HK-2 (cell line): ENCODE measurements around the gene CDC42EP3.

Experiments
- DNase-seq: peaks from one replicate; pipeline ENCODE4 v3.0.0-alpha.2; 2018; ENCODE audit not compliant: unreplicated experiment

Gene CDC42EP3

DNA sequence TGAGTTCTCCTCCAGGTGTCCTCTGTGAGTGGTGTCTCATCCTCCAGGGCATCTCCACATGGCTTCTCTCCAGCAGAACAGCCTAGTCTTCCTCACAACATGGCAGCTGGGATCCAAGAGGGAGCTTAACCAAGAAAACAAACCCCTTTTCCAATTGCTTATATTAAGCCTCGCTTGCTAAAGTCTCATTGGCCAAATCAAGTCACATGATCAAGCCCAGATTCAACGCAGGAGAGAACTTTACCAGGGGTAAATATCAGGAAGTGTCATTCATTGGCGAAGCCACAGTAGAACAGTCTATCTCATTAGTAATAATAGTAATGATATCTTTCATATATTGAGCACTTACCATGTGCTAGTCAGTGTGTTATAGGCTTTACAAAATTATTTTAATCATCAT, 53.1 kb downstream of the CDC42EP3 start:
- DNase-seq: no peak

DNA sequence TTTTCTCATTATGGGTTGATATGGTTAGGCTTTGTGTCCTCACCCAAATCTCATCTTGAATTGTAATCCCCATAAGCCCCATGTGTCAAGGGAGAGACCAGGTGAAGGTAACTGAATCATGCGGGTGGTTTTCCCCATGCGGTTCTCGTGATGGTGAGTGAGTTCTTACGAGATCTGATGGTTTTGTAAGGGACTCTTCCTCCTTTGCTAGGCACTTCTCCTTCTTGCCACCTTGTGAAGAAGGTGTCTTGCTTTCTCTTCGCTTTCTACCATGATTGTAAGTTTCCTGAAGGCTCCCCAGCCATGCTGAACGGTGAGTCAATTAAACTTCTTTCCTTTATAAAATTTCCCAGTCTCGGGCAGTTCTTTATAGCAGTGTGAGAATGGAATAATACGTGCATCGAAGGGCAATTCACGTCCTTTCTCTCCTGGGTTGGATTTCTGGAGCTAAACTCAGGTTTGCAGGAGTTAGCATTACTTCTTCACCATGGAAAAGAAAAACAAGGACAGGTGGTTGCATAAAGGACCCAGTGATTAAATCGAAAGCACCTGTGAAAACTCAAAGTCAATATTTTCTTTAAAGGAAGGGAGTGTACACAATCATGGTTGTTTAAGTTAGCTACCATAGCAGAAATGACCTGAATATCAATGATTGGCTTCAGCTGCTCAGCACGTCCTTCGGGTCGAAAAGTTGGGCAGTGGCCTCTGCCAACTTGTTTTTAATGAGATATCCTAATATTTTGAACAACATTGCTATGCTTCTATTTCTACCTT, 54.1 kb downstream of the CDC42EP3 start:
- DNase-seq: no peak

DNA sequence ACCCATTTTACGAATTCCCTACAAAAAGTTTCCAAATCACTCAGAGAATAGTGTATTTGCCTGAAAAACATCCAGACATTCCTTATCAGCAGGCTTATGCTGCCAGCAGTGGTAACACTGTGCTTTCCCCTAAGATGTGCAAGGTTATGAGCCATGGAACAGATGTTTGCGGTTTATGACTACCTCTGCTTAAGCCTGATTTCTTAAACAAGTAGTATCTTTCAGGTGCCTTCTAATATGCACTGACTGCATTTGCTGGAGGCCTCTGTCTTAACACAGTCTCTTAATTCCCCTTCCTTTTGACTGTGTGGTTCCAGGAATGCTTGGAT, 54.8 kb downstream of the CDC42EP3 start:
- DNase-seq: no peak

DNA sequence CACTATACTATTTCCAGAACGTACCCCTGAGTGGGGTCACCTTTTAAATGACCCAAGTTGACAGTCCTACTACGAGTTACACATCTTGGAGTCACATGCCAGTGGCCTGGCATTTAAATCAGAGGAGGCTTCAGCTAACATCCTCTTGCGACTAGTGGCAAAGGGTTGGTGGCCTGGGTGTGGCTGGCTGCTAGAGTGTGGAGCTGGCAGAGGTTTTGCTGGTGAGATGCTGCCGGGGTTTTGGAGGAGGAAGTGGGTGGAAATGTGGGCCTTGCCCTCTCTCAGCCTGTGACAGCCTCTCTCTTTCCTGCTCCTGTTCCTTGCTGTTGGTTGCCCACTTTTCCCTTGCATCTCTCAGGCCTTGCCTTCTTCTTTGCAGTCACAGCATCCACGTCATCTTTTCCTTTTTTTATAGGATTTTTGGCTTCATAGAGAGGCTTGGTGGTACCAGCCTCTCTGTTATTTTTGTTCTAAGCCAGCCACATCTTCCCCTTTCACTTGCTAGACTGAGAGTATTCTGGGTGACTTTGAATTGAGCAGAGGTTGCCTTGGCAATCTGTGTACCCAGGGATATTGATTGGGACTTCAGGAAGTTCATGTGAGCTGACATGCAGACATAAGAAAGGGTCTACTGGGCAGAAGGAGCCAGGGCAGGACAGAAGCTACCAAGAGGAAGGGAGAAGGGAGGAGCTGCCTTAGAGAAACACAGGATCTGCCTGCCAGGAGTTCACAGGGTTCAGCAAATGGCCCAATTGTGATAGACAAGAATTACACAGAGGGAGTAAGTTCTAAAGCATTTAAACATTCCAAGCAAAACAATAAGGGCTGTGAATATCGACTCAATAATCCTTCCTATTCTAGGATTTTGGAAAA, 55.4 kb downstream of the CDC42EP3 start:
- no peak for DNase-seq

DNA sequence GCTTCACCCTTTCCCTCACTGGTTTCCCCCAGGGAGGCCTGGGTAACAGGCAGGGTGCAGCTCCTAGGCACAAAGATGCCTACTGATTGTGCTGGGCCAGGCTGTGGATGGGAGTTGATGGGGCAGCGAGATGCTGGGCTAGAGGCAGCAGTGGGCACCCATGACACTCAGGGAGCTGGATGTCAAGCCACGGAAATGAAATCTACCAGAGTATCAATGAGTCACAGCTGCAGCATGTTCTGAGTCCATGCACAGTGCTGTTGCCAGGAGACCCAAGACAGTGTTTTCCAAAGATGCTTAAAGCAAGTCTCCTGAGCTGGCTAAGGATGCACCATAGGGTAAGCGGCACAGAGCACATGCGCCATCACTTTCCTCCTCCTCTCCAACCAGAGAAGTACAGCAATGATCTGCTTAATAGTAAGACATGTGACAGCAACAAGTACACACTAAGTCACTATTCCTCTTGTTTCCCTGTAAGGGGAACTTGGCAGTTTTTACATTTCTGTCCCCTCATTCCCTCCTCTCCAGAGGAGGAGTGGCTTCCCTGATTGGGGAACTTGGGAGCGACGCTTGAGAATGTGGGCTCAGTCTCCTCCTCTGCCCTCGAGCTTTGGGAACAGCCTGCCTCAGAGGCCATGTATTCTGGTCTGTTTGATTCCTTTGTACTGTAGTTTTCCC, 57.2 kb downstream of the CDC42EP3 start:
- DNase-seq: no peak

DNA sequence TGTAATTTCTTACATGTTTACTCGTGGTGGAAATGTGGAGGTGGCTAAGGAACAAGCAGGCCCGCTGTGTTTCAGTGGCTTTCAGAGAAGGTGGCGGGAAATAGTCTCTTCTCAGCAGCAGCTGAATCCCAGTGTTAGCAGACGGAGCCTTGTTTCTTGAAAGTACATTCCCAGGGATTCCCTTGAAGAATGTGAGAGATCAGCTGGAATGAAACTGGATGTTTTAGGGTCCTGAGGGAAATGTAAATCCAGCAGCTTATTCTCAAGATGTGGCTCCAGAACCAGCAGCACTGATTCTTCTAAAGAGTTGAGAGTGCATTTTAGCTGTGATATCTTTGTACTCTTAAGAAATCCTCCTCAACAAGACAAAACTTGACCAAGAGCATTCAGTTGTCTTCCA, 59.1 kb downstream of the CDC42EP3 start:
- no peak for DNase-seq

DNA sequence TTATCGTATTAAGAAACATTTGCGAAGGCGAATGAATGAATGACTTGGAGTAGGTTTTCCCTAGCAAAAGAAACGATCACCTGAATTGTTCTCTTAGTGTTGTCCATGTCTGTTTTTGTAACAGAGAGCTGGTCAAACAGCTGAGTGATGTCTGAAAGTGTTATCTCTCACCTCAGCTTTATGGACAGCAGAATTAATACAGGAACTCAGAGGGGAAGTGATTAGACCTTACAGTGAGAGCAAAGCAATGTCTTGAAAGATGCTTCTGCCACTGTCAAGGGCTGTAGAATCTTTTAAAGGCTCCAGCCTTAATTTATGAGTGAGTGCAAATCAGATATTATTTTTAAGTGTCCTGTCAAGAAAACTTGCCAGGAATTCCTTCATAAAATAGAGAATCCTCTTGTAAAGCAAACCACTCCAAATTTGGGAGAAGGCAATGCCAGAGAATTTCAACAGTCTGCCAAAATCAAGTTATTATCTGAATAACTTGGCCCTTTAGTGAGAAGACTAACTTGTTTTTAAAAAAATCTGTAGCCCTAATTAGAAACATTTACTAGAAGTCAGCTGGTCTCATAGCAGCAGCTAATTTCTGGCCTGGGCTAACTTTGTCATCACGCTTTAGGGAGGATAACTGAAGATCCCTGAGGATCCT, 60.7 kb downstream of the CDC42EP3 start:
- DNase-seq: no peak

DNA sequence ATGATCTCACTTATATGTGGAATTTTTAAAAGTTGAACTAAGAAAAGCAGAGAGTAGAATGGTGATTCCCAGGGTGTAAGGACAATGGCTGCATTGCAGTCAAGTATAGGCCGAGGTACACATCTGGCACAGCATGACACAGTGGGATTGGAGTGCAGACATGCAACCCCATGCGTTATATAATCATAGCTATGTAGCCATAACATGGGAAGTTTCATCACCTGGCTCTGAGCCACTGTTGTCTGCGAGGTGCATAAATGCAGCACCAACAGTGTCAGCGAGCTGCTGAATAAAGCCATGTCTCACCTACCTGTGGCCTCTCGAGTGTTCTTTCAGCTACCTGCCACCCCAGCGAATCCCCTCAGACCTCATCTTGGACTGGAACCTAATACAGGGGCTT, 61.7 kb downstream of the CDC42EP3 start:
- DNase-seq: no peak

DNA sequence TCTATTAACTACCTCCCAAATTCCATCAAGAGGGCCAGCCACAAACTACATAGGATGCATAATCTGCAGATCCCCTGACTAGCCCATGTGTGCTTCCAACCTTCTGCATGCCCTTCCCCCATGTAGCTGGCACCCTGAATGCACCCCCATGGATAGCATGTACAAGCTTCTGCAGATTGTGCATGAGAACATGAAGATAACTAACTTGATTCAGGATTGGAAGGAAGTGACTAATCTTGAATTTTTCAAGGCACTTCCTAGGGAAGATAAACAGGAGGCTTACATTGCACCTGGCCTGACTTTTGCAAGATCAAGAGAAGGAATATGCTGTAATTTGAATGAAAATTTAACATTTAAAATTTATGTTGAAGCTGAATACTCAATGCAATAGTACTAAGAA, 66.7 kb downstream of the CDC42EP3 start:
- DNase-seq: no peak

DNA sequence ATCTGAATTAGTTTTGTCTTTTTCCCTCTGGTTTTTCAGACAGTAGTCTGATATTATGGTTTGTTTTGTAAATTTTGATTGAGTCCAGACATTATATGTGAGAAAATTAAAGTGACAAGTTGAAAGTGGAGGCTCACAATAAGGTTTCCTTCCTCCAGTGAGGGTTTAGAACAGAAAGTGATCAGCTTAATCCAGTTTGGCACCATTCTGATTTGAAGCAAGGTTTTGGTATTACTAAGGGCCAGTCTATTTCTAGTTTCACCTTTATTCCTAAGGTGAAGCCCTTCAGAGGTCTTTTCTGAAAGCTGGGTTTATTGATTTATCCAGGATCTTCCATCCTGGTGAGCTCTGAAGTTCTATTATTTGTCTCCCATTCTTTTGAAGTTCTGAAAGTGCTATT, 68.7 kb downstream of the CDC42EP3 start:
- no peak for DNase-seq

DNA sequence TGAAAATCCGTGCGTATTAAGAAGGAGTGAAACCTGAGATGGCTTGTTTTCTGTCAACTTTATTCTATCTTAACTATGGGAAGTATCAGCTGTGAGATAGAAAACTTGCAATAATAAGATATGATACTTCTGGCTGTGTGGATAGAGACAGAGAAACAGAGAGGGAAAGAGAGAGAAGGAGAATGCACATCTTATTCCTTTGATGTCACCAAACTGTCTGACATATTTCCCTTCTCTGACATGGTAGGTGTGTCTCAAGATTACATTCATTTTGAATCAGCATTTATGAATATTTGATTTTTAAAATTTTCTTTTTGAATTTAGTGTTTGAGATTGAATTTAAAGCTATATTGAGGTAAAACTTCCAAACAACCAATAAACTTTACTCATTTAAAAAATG, 69.4 kb downstream of the CDC42EP3 start:
- no peak for DNase-seq

DNA sequence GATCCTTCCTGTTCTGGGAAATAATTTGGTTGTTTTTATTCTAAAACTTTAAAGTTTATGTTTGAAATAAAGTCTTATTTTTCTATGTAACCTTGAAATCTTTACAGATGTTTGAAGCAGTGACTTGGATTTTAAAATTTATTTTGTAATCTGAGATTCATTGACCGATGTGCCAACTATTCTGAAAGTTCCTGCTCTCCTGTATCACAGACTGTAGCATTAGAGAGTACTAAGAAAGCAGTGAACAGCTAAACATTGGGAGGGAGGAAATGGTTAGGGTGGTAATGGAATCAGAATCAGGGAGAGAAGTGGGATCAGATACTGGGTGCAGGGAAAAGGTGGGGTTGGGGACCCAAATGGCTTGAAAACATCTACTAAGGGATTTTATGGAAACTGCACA, 69.9 kb downstream of the CDC42EP3 start:
- DNase-seq: no peak

DNA sequence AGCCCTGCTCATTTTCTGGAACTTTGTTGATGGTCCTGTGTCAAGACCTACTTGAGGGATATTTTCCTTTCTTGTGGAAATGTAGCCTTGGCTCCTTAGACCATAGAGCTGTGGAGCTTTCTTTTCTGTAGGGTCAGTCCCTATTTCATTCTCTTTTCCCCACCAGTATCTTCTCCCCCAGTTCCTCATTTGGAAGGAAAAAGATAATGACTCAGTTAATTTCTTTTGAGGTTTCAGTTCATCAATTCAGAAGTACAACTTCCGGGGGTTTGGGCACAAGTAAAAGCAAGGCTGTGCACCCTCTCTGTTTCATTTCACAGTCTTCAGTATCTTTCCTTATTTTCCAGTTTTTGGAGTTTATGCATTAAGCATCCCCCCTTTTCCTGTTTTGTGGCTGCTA, 70.7 kb downstream of the CDC42EP3 start:
- DNase-seq: no peak

DNA sequence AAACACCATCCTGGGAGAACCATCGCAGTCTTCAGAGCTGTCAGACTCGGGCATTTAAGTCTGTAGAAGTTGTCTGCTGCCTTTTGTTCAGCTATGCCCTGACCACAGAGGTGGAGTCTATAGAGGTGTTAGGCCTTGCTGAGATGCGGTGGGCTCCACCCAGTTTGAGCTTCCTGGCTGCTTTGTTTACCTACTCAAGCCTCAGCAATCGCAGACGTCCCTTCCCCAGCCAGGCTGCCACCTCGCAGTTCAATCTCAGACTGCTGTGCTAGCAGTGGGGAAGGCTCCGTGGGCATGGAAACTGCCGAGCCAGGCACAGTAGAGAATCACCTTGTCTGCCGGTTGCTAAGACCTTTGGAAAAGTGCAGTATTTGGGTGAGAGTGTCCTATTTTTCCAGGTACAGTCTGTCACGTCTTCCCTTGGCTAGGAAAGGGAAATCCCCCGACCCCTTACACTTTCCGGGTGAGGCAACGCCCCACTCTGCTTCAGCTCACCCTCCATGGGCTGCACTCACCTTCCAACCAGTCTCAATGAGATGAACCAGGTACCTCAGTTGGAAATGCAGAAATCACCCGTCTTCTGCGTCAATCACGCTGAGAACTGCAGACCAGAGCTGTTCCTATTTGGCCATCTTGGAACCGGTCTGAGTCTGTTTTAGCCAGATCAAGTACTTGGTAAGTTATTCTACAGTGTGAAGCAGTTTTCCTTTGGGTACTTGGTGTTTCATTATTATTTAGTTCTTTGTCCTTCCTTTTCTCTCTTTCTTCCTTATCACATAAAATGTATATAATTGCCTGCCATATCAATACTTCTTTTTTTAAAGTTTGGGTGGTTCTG, 71.5 kb downstream of the CDC42EP3 start:
- DNase-seq: no peak

DNA sequence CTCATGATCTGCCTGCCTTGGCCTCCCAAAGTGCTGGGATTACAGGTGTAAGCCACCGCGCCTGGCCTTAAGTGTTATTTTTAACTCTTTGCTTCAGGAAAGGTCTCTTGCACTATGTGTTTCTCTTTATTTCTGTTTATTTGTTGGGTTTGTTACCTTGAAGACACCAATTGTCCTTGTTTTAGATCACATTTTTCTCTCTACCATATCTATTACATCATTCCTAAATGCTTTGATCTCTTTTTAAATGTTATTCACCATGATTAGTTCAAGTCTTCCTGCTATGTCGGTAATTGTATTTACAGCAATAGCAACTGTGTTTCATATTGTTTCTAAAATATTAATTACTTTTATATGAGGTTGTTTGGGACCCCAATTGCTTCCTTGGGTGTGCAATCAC, 77.7 kb downstream of the CDC42EP3 start:
- DNase-seq: no peak

DNA sequence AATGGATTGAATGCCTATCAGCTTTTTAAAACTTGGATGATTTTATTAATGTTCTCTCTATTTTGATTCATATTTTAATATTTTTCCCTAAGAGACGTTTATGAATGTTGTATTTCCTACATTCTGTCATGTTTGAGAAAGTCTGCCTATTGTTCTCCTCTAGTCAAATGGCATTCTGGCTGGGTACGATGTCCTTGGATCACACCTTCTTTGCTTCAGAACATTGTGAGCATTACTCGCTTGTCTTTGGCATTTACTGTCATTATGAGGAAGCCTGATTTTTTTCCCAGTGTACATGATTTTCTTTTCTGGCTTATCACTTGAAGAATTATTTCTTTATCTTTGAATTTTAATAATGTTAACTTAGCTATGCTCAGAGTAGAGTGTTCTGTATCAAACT, 78.4 kb downstream of the CDC42EP3 start:
- DNase-seq: no peak
